ENCODE results near the gene TOMM20. TPM values are rescaled to one million over a fixed set of nuclear protein-coding genes. Genes with fewer than 3 reads are reported as not detected.

The TOMM20 gene
- total RNA-seq, 1 donor from 2014 or later: 87.4 TPM

GRCh38 chr1:235112297-235113182 is 16.1 kb downstream of the TOMM20 start:
- H3K4me1 ChIP-seq: no peaks in the 10 kb centered on the region
- intact Hi-C loops (cut with DNase I): no loop called here
- no peaks in the 10 kb centered on the region for H3K27me3 ChIP-seq
- no peak overlapping the region for H3K4me3 ChIP-seq
- H3K9me3 ChIP-seq: no peaks in the 10 kb centered on the region
- no peak overlapping the region for H3K27ac ChIP-seq
- peaks cover 91% of the 10 kb centered on the region for H3K36me3 ChIP-seq
- ATAC-seq (no peak), DNase-seq (no peak)
- TF ChIP-seq, protein P1, sequence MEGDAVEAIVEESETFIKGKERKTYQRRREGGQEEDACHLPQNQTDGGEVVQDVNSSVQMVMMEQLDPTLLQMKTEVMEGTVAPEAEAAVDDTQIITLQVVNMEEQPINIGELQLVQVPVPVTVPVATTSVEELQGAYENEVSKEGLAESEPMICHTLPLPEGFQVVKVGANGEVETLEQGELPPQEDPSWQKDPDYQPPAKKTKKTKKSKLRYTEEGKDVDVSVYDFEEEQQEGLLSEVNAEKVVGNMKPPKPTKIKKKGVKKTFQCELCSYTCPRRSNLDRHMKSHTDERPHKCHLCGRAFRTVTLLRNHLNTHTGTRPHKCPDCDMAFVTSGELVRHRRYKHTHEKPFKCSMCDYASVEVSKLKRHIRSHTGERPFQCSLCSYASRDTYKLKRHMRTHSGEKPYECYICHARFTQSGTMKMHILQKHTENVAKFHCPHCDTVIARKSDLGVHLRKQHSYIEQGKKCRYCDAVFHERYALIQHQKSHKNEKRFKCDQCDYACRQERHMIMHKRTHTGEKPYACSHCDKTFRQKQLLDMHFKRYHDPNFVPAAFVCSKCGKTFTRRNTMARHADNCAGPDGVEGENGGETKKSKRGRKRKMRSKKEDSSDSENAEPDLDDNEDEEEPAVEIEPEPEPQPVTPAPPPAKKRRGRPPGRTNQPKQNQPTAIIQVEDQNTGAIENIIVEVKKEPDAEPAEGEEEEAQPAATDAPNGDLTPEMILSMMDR (IDR thresholded peaks at IDR 0.05): no peak

- H3K27me3 ChIP-seq: no peaks in the 10 kb centered on the region
- H3K27ac ChIP-seq: no peak overlapping the region
- DNase-seq: no peak
- intact Hi-C loops (cut with DNase I): no loop called here
- H3K4me3 ChIP-seq: no peak overlapping the region
- H3K9me3 ChIP-seq: no peaks in the 10 kb centered on the region
- peaks cover 80% of the 10 kb centered on the region for H3K36me3 ChIP-seq
- no peak for ATAC-seq
- no peaks in the 10 kb centered on the region for H3K4me1 ChIP-seq
- TF ChIP-seq, protein P1 (IDR thresholded peaks at IDR 0.05): no peak
Measured at GRCh38 chr1:235111107-235111506, 17.5 kb downstream of the TOMM20 start.

- no peak overlapping the region for H3K27ac ChIP-seq
- ATAC-seq (no peak), DNase-seq (no peak)
- no peak overlapping the region for H3K4me3 ChIP-seq
- no peaks in the 10 kb centered on the region for H3K27me3 ChIP-seq
- peaks cover 4% of the 10 kb centered on the region for H3K4me1 ChIP-seq
- no peaks in the 10 kb centered on the region for H3K9me3 ChIP-seq
- peaks cover 58% of the 10 kb centered on the region for H3K36me3 ChIP-seq
- intact Hi-C loops (cut with DNase I): no loop called here
- TF ChIP-seq, protein P1 (IDR thresholded peaks at IDR 0.05): no peak
Measured at GRCh38 chr1:235108876-235109275, 19.8 kb downstream of the TOMM20 start.

DNA sequence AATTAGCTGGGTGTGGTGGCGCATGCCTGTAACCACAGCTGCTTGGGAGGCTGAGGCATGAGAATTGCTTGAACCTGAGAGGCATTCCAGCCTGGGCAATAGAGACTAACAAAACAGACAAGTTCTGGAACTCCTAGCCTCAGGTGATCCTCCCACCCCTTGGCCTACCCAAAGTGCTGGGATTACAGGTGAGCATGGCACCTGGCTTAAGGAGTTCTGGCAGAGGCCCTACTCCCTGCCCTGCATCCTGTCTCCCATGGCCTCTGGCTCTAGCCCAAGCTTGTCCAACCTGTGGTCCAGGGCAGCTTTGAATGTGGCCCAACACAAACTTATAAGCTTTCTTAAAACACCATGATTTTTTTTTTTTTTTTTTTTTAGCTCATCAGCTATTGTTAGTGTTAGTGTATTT is 20.4 kb downstream of the TOMM20 start:
- H3K36me3 ChIP-seq: peaks cover 51% of the 10 kb centered on the region
- DNase-seq (no peak), ATAC-seq (no peak)
- no peaks in the 10 kb centered on the region for H3K9me3 ChIP-seq
- intact Hi-C loops (cut with DNase I): no loop called here
- no peak overlapping the region for H3K27ac ChIP-seq
- no peak overlapping the region for H3K4me3 ChIP-seq
- H3K27me3 ChIP-seq: no peaks in the 10 kb centered on the region
- TF ChIP-seq, protein P1 (IDR thresholded peaks at IDR 0.05): no peak
- peaks cover 4% of the 10 kb centered on the region for H3K4me1 ChIP-seq

GRCh38 chr1:235107368-235108184 is 21.1 kb downstream of the TOMM20 start:
- H3K9me3 ChIP-seq: no peaks in the 10 kb centered on the region
- no peak overlapping the region for H3K4me3 ChIP-seq
- peaks cover 4% of the 10 kb centered on the region for H3K4me1 ChIP-seq
- H3K27ac ChIP-seq: no peak overlapping the region
- intact Hi-C loops (cut with DNase I): no loop called here
- peaks cover 45% of the 10 kb centered on the region for H3K36me3 ChIP-seq
- no peak for DNase-seq
- TF ChIP-seq, protein P1 (IDR thresholded peaks at IDR 0.05): no peak
- no peaks in the 10 kb centered on the region for H3K27me3 ChIP-seq
- no peak for ATAC-seq

Measured in upper lobe of right lung (tissue), 1 donor.